GOT3 (cell line): ENCODE data around the gene CNPY2.
"Not testable (repeated sequence)": the region's sequence is repeated elsewhere in the genome, so short reads cannot be mapped to it uniquely, and the experiment has no call there.

Experiments
- DNase-seq: peaks from one replicate; lab custom pipeline; 2025; ENCODE audit warnings: mixed read lengths; lab: John Stamatoyannopoulos, UW

Gene CNPY2

GRCh38 chr12:56315622-56316473 lies at the start of gene CNPY2:
Gene CNPY2, minus strand, starts transcription at chr12:56315988. Its CDS starts 771 bp downstream, at chr12:56315217.
- peak; percentile 75 for DNase-seq

- no peak for DNase-seq
Measured at GRCh38 chr12:56362130-56363059, 46.6 kb upstream of the CNPY2 start, which contains the start of gene APOF. Gene APOF, minus strand, starts transcription at chr12:56362857. Its CDS starts 112 bp downstream, at chr12:56362745.

GRCh38 chr12:56361487-56362129 lies 45.8 kb upstream of the CNPY2 start:
- DNase-seq: no peak

GRCh38 chr12:56359851-56360767 lies 44.3 kb upstream of the CNPY2 start, which contains the start of gene STAT2:
Gene STAT2, minus strand, starts transcription at chr12:56360107. Its CDS starts 3,536 bp downstream, at chr12:56356571.
- DNase-seq: peak; percentile 88

GRCh38 chr12:56358836-56359532 lies 43.2 kb upstream of the CNPY2 start:
- no peak for DNase-seq

GRCh38 chr12:56351325-56351724 lies 35.5 kb upstream of the CNPY2 start:
- no peak for DNase-seq

- DNase-seq: no peak
Measured at GRCh38 chr12:56350662-56351061, 34.9 kb upstream of the CNPY2 start.

- DNase-seq: no peak
Measured at GRCh38 chr12:56348776-56349175, 33.0 kb upstream of the CNPY2 start.

GRCh38 chr12:56347255-56347654 lies 31.5 kb upstream of the CNPY2 start:
- not testable (repeated sequence) for DNase-seq

- no peak for DNase-seq
Measured at GRCh38 chr12:56346675-56347074, 30.9 kb upstream of the CNPY2 start.

GRCh38 chr12:56342290-56342689 lies 26.5 kb upstream of the CNPY2 start:
- not testable (repeated sequence) for DNase-seq

- DNase-seq: no peak
Measured at GRCh38 chr12:56341616-56342015, 25.8 kb upstream of the CNPY2 start.

GRCh38 chr12:56339158-56339422 lies 23.3 kb upstream of the CNPY2 start:
- no peak for DNase-seq

GRCh38 chr12:56338308-56339157 lies 22.7 kb upstream of the CNPY2 start, which contains the start of gene IL23A:
Gene IL23A, plus strand, starts transcription at chr12:56338884. Its CDS starts 161 bp downstream, at chr12:56339045.
- no peak for DNase-seq

GRCh38 chr12:56337753-56338251 lies 22.0 kb upstream of the CNPY2 start:
- DNase-seq: no peak

GRCh38 chr12:56336361-56337167 lies 20.8 kb upstream of the CNPY2 start:
- no peak for DNase-seq

- not testable (repeated sequence) for DNase-seq
Measured at GRCh38 chr12:56335527-56335926, 19.7 kb upstream of the CNPY2 start.

GRCh38 chr12:56334490-56334793 lies 18.7 kb upstream of the CNPY2 start:
- no peak for DNase-seq
